Small intestine (tissue), 16 donors: Measurements from ENCODE around the gene KCNQ5. TPM values are rescaled to one million over a fixed set of nuclear protein-coding genes. Genes with fewer than 3 reads are reported as not detected.
"Not testable (repeated sequence)": the region's sequence is repeated elsewhere in the genome, so short reads cannot be mapped to it uniquely, and the experiment has no call there.

Experiments
- DNase-seq, 2 donors: peaks; one replicate each; pipeline versions ENCODE4 v3.0.0 to v3.0.0-alpha.2; 2013
- FAIRE-seq: peaks from 2 replicates; lab custom pipeline; 2012; peaks lifted over from hg19 to GRCh38; lab: Jason Lieb, UNC
- H3K27ac ChIP-seq, 3 donors: one replicate each; pipeline ENCODE4 v1.5.1; 2013; ENCODE audit warnings: low read length in 2 of 3, mild to moderate bottlenecking in 2 of 3, control low read depth in 1 of 3, inconsistent platforms in 1 of 3, low read depth in 1 of 3, moderate library complexity in 1 of 3
- H3K27me3 ChIP-seq, 3 donors: one replicate each; pipeline ENCODE4 v1.6.1; 2013; ENCODE audit warnings: low read length in 3 of 3, inconsistent platforms in 1 of 3; ENCODE audit not compliant: control insufficient read depth in 3 of 3, insufficient read depth in 3 of 3
- H3K36me3 ChIP-seq, 3 donors: one replicate each; pipeline ENCODE4 v1.6.1; 2013; ENCODE audit warnings: low read length in 3 of 3, inconsistent platforms in 1 of 3, low read depth in 1 of 3, mild to moderate bottlenecking in 1 of 3, moderate library complexity in 1 of 3; ENCODE audit not compliant: control insufficient read depth in 3 of 3, insufficient read depth in 2 of 3
- H3K4me1 ChIP-seq, 3 donors: one replicate each; pipeline ENCODE4 v1.6.1; 2013; ENCODE audit warnings: low read length in 2 of 3, inconsistent platforms in 1 of 3, low read depth in 1 of 3, mild to moderate bottlenecking in 1 of 3, moderate library complexity in 1 of 3; ENCODE audit not compliant: control insufficient read depth in 3 of 3, insufficient read depth in 2 of 3
- H3K4me3 ChIP-seq, 3 donors: one replicate each; pipeline ENCODE4 v1.5.1; 2013; ENCODE audit warnings: low read length in 3 of 3, control low read depth in 1 of 3, inconsistent platforms in 1 of 3, low read depth in 1 of 3, mild to moderate bottlenecking in 1 of 3, moderate library complexity in 1 of 3
- H3K9me3 ChIP-seq, 2 donors: one replicate each; pipeline ENCODE4 v1.6.1; 2013; ENCODE audit warnings: low read depth in 1 of 2, low read length in 1 of 2; ENCODE audit not compliant: control insufficient read depth in 2 of 2, insufficient read depth in 1 of 2
- WGBS, 3 donors: extraction: QIAGEN DNeasy Blood & Tissue Kit; methylation state at CpG; one replicate each; pipeline ENCODE4 v1.1.7; 2013; 5-methylcytosine and 5-hydroxymethylcytosine counted together
- long read RNA-seq, 10 donors: transcript quantifications; one replicate each; lab custom pipeline, GENCODE V29; 2026
- polyA plus RNA-seq, 4 donors: library from polyadenylated mRNA; stranded (reverse) in 3 of 4; unstranded in 1 of 4; fragments of 200-250 nt in 3 of 4; fragments of 120-200 nt in 1 of 4; gene quantifications; one replicate each; pipeline versions ENCODE4 v1.2.1 to v1.2.3, GENCODE V29; 2013
- donor health status: healthy with polysubstance abuse.
- donor health status: control.
- donor health status: control.
- donor health status: Bipolar disorder and iron deficiency.
- donor health status: healthy.

Gene KCNQ5
- under 1 TPM in 2 of 4 donors, not detected in 2; 0.27 to 0.92 TPM for polyA plus RNA-seq
- long read RNA-seq, donor 1 = 0 reads
- long read RNA-seq, donor 2 = 0 reads
- long read RNA-seq, donor 3 = 0 reads
- long read RNA-seq, donor 4 = 0 reads
- long read RNA-seq, donor 5 = 0 reads
- long read RNA-seq, donor 6 = 0 reads
- long read RNA-seq, donor 7, partial matches to known transcripts = 0 of 1 reads
- long read RNA-seq, donor 7, other reads (novel, unspliced or antisense) = 0 of 1 reads
- long read RNA-seq, donor 8 = 0 reads
- long read RNA-seq, donor 9 = 0 reads
- long read RNA-seq, donor 10 = 0 reads

- DNase-seq = peak in 1 of 2 donors; percentile 9
- 1 to 4% (median 3%) methylated on average over 53 to 58 of the region's 58 CpGs for WGBS, 3 donors
- no peaks in the 10 kb centered on the region for H3K9me3 ChIP-seq
- peaks cover 0 to 9% (median 0%) of the 10 kb centered on the region in 3 donors for H3K4me1 ChIP-seq
- H3K27me3 ChIP-seq = peaks cover 11 to 47% (median 15%) of the 10 kb centered on the region in 3 donors
- no peak for FAIRE-seq
- peak within 1 kb of the TSS; percentile 35 to 52 (median 39) for H3K4me3 ChIP-seq
- H3K27ac ChIP-seq = no peak within 1 kb of the TSS
- H3K36me3 ChIP-seq = no peaks in the 10 kb centered on the region
Observed at GRCh38 chr6:72621291-72622093, at the start of gene KCNQ5. Gene KCNQ5, plus strand, starts transcription at chr6:72622064.

GRCh38 chr6:72579865-72580264, 42.0 kb upstream of the KCNQ5 start:
- WGBS, 3 donors = 75 to 85% (median 78%) methylated on average over 2 of the region's 2 CpGs
- DNase-seq (no peak), FAIRE-seq (no peak)
- Histone ChIP-seq H3K27ac (no peak overlapping the region), H3K4me3 (no peak overlapping the region), H3K9me3 (no peaks in the 10 kb centered on the region), H3K4me1 (no peaks in the 10 kb centered on the region), H3K36me3 (no peaks in the 10 kb centered on the region), H3K27me3 (no peaks in the 10 kb centered on the region)

- Histone ChIP-seq H3K27ac (no peak overlapping the region), H3K4me3 (no peak overlapping the region), H3K9me3 (no peaks in the 10 kb centered on the region), H3K4me1 (no peaks in the 10 kb centered on the region), H3K36me3 (no peaks in the 10 kb centered on the region), H3K27me3 (no peaks in the 10 kb centered on the region)
- peak in 1 of 2 donors; percentile 2 for DNase-seq
- FAIRE-seq = no peak
- 19 to 29% (median 28%) methylated on average over 6 of the region's 6 CpGs for WGBS, 3 donors
Observed at GRCh38 chr6:72580281-72580940, 41.5 kb upstream of the KCNQ5 start.

GRCh38 chr6:72580950-72581349, 40.9 kb upstream of the KCNQ5 start:
- DNase-seq, H3K4me1 ChIP-seq, H3K9me3 ChIP-seq, H3K27me3 ChIP-seq, H3K27ac ChIP-seq, FAIRE-seq, H3K36me3 ChIP-seq, H3K4me3 ChIP-seq: not testable (repeated sequence)
- WGBS, 3 donors = 79 to 93% (median 86%) methylated on average over 2 of the region's 2 CpGs

GRCh38 chr6:72588155-72588554, 33.7 kb upstream of the KCNQ5 start:
- Histone ChIP-seq H3K27ac (no peak overlapping the region), H3K36me3 (no peaks in the 10 kb centered on the region), H3K4me1 (no peaks in the 10 kb centered on the region), H3K4me3 (no peak overlapping the region), H3K9me3 (no peaks in the 10 kb centered on the region), H3K27me3 (no peaks in the 10 kb centered on the region)
- no peak for FAIRE-seq
- no peak for DNase-seq
- 83 to 90% (median 85%) methylated on average over 7 of the region's 7 CpGs for WGBS, 3 donors

- Histone ChIP-seq H3K4me1 (no peaks in the 10 kb centered on the region), H3K27me3 (no peaks in the 10 kb centered on the region), H3K36me3 (no peaks in the 10 kb centered on the region), H3K27ac (no peak overlapping the region), H3K4me3 (no peak overlapping the region), H3K9me3 (no peaks in the 10 kb centered on the region)
- DNase-seq (no peak), FAIRE-seq (no peak)
- 60 to 75% (median 67%) methylated on average over 1 of the region's 1 CpG for WGBS, 3 donors
Observed at GRCh38 chr6:72589096-72589495, 32.8 kb upstream of the KCNQ5 start.

GRCh38 chr6:72595812-72596211, 26.1 kb upstream of the KCNQ5 start:
- 68 to 77% (median 74%) methylated on average over 3 of the region's 3 CpGs for WGBS, 3 donors
- no peaks in the 10 kb centered on the region for H3K27me3 ChIP-seq
- H3K9me3 ChIP-seq = no peaks in the 10 kb centered on the region
- DNase-seq (no peak), FAIRE-seq (no peak)
- H3K4me1 ChIP-seq = no peaks in the 10 kb centered on the region
- no peaks in the 10 kb centered on the region for H3K36me3 ChIP-seq
- no peak overlapping the region for H3K27ac ChIP-seq
- no peak overlapping the region for H3K4me3 ChIP-seq

GRCh38 chr6:72616406-72617015, 5.4 kb upstream of the KCNQ5 start:
- Histone ChIP-seq H3K4me3 (no peak overlapping the region), H3K9me3 (no peaks in the 10 kb centered on the region), H3K36me3 (no peaks in the 10 kb centered on the region), H3K4me1 (peaks cover 0 to 9% (median 0%) of the 10 kb centered on the region in 3 donors), H3K27me3 (peaks cover 4 to 25% (median 6%) of the 10 kb centered on the region in 3 donors), H3K27ac (no peak overlapping the region)
- 34 to 40% (median 34%) methylated on average over 3 of the region's 3 CpGs for WGBS, 3 donors
- DNase-seq = peak in 1 of 2 donors; percentile 5
- no peak for FAIRE-seq
